Dermis blood vessel endothelial cell (primary cell): Measurements from ENCODE around the gene ZSWIM7. TPM values are rescaled to one million over a fixed set of nuclear protein-coding genes. Genes with fewer than 3 reads are reported as not detected.

Experiments
- DNase-seq: peaks from one replicate; pipeline ENCODE4 v3.0.0; 2010
- total RNA-seq: library from RNA; depleted of rRNA; stranded (reverse); fragments of >200 nt; gene quantifications from 2 replicates; pipeline ENCODE4 v1.2.3, GENCODE V29; 2014

ZSWIM7 gene
- 16.0 and 17.2 TPM in 2 replicates for total RNA-seq

GRCh38 chr17:15999141-15999973 lies at the start of gene ZSWIM7, which contains the start of gene TTC19:
Gene ZSWIM7, minus strand, starts transcription at chr17:15999704. Its CDS starts 110 bp downstream, at chr17:15999594.
Gene TTC19, plus strand, starts transcription at chr17:15999824. Its CDS starts 25 bp downstream, at chr17:15999849.
- peak; percentile 98 for DNase-seq

- no peak for DNase-seq
Measured at GRCh38 chr17:16048811-16049449, 49.4 kb upstream of the ZSWIM7 start.

- no peak for DNase-seq
Measured at GRCh38 chr17:16046966-16047365, 47.5 kb upstream of the ZSWIM7 start.

GRCh38 chr17:16044487-16044886 lies 45.0 kb upstream of the ZSWIM7 start:
- no peak for DNase-seq

GRCh38 chr17:16040710-16041251 lies 41.3 kb upstream of the ZSWIM7 start:
- DNase-seq: no peak

- DNase-seq: no peak
Measured at GRCh38 chr17:16037636-16038035, 38.1 kb upstream of the ZSWIM7 start.

GRCh38 chr17:16036261-16036660 lies 36.8 kb upstream of the ZSWIM7 start:
- DNase-seq: no peak

GRCh38 chr17:16033729-16034349 lies 34.3 kb upstream of the ZSWIM7 start:
- DNase-seq: no peak

- peak; percentile 93 for DNase-seq
Measured at GRCh38 chr17:16027708-16028584, 28.4 kb upstream of the ZSWIM7 start.

- DNase-seq: no peak
Measured at GRCh38 chr17:16026895-16027294, 27.4 kb upstream of the ZSWIM7 start.

GRCh38 chr17:16025202-16025601 lies 25.7 kb upstream of the ZSWIM7 start:
- no peak for DNase-seq

- DNase-seq: no peak
Measured at GRCh38 chr17:16023881-16024280, 24.4 kb upstream of the ZSWIM7 start.

GRCh38 chr17:16019347-16019746 lies 19.8 kb upstream of the ZSWIM7 start:
- DNase-seq: no peak

GRCh38 chr17:16013943-16014407 lies 14.5 kb upstream of the ZSWIM7 start:
- DNase-seq: peak; percentile 95

- DNase-seq: no peak
Measured at GRCh38 chr17:16007439-16007838, 7.9 kb upstream of the ZSWIM7 start.

GRCh38 chr17:16005636-16006035 lies 6.1 kb upstream of the ZSWIM7 start:
- DNase-seq: no peak

- peak; percentile 66 for DNase-seq
Measured at GRCh38 chr17:16003841-16004240, 4.3 kb upstream of the ZSWIM7 start.

GRCh38 chr17:16002708-16003260 lies 3.3 kb upstream of the ZSWIM7 start:
- DNase-seq: no peak

GRCh38 chr17:16001226-16001897 lies 1.9 kb upstream of the ZSWIM7 start:
- DNase-seq: no peak

- DNase-seq: peak; percentile 45
Measured at GRCh38 chr17:15999974-16000827, 697 bp upstream of the ZSWIM7 start.
